Panc1 (cell line): ENCODE data around the gene ADISSP. TPM values are rescaled to one million over a fixed set of nuclear protein-coding genes. Genes with fewer than 3 reads are reported as not detected.

Source experiments
- ATAC-seq: fragments of 200-7000 bp; cut with Tn5 transposase; 2 replicates; pipeline ENCODE4 v1.9.1; 2020; ENCODE audit warnings: mild to moderate bottlenecking, moderate library complexity
- BruUV-seq: library from RNA; stranded (reverse); fragments of 400-500 nt; replicated peaks from 2 replicates; lab custom pipeline; 2021; lab: Mats Ljungman, UMichigan
- CTCF ChIA-PET: fragments of 300-600 bp; sonication (Branson Sonifier 250); formaldehyde crosslinking; loops from one replicate; lab custom pipeline; 2022; ENCODE audit warnings: antibody characterized with exemption; lab: Charles Lee
- POLR2A ChIA-PET: fragments of 300-600 bp; sonication (Branson Sonifier 250); formaldehyde crosslinking; loops from one replicate; lab custom pipeline; 2022; ENCODE audit warnings: antibody characterized with exemption; lab: Charles Lee
- DNase-seq: peaks from one replicate; pipeline ENCODE4 v3.0.0-alpha.2; 2010; ENCODE audit warnings: low read depth, low spot score
- H3K27ac ChIP-seq: 2 replicates; pipeline ENCODE4 v1.5.1; 2011; ENCODE audit warnings: mild to moderate bottlenecking, low read length, inconsistent platforms
- H3K27me3 ChIP-seq: fragments of 200-500 bp; sonication (Bioruptor generic); 2 replicates; pipeline ENCODE4 v1.6.0; 2014; ENCODE audit warnings: low read length, inconsistent platforms; ENCODE audit not compliant: control insufficient read depth, insufficient read depth
- H3K36me3 ChIP-seq: fragments of 200-500 bp; sonication (Bioruptor generic); 2 replicates; pipeline ENCODE4 v1.5.1; 2014; ENCODE audit warnings: inconsistent platforms, mild to moderate bottlenecking, low read length, moderate library complexity; ENCODE audit not compliant: control insufficient read depth, insufficient read depth
- H3K4me1 ChIP-seq: 2 replicates; pipeline ENCODE4 v1.5.1; 2011; ENCODE audit warnings: inconsistent platforms, mild to moderate bottlenecking, low read length, moderate library complexity; ENCODE audit not compliant: control insufficient read depth, insufficient read depth
- H3K4me3 ChIP-seq, 2 experiments: 2 replicates each; pipeline ENCODE4 v1.5.1; 2011 to 2012; ENCODE audit warnings: low read depth in 2 of 2, low read length in 2 of 2, mild to moderate bottlenecking in 2 of 2, inconsistent platforms in 1 of 2, moderate library complexity in 1 of 2
- H3K9me3 ChIP-seq: fragments of 200-500 bp; sonication (Bioruptor generic); 2 replicates; pipeline ENCODE4 v1.5.1; 2014; ENCODE audit warnings: low read depth, mild to moderate bottlenecking, inconsistent platforms, low read length, moderate library complexity; ENCODE audit not compliant: control insufficient read depth, insufficient read depth
- CTCF ChIP-seq: fragments of 450-650 bp; IDR thresholded peaks from 2 replicates; pipeline ENCODE4 v1.5.1; 2017; ENCODE audit warnings: mild to moderate bottlenecking
- POLR2AphosphoS5 ChIP-seq: IDR thresholded peaks from 2 replicates; pipeline ENCODE4 v1.6.1; 2012; ENCODE audit warnings: mild to moderate bottlenecking, low read depth, low read length, moderate library complexity
- REST ChIP-seq, 2 experiments: IDR thresholded peaks; 2 replicates each; pipeline ENCODE4 v1.6.1; 2011 to 2012; ENCODE audit warnings: low read depth in 2 of 2, control low read depth in 1 of 2, low read length in 1 of 2, mild to moderate bottlenecking in 1 of 2, moderate library complexity in 1 of 2; ENCODE audit not compliant: insufficient read depth in 1 of 2
- SIN3A ChIP-seq: IDR thresholded peaks from 2 replicates; pipeline ENCODE4 v1.6.1; 2012; ENCODE audit warnings: low read depth, mild to moderate bottlenecking, low read length, moderate library complexity, borderline replicate concordance; ENCODE audit not compliant: insufficient read depth
- TCF7L2 ChIP-seq: IDR thresholded peaks from 2 replicates; pipeline ENCODE4 v1.6.1; 2011; ENCODE audit warnings: mild to moderate bottlenecking, low read depth, low read length, inconsistent platforms
- in situ Hi-C: cut with HindIII; loops from 2 replicates; pipeline ENCODE4 v1.10.0; 2016; ENCODE audit warnings: low sequenced_read_pairs, low pct_unique_long_range_greater_than_20kb
- intact Hi-C: fragments of 100-400 bp; cut with micrococcal nuclease; formaldehyde crosslinking; loops from one replicate; pipeline ENCODE4 v1.10.0; 2022; ENCODE audit not compliant: unreplicated experiment
- total RNA-seq: library from RNA; stranded (reverse); gene quantifications from one replicate; pipeline ENCODE4 v1.2.1, GENCODE V29; 2021; ENCODE audit not compliant: unreplicated experiment

ADISSP gene
- total RNA-seq, 1 experiment from 2014 or later: 100 TPM

- Histone ChIP-seq H3K27ac (no peak overlapping the region; the same call in 1 of the 2 replicates), H3K9me3 (no peaks in the 10 kb centered on the region), H3K27me3 (no peaks in the 10 kb centered on the region), H3K36me3 (no peaks in the 10 kb centered on the region), H3K4me3 (no peak overlapping the region), H3K4me1 (peaks cover 4% of the 10 kb centered on the region; the same call in 1 of the 2 replicates)
- ATAC-seq (peak; percentile 67), DNase-seq (no peak)
- POLR2A ChIA-PET: no interaction called here
- in situ Hi-C loops: no loop called here
- BruUV-seq: no TSS peak
- intact Hi-C loops: loop anchor here (1.0 kb wide), 1 partner anchor 35 kb away; no protein-coding TSS in a partner anchor
- CTCF ChIA-PET: interaction anchor here (0.6 to 2.0 kb wide), 6 partner anchors 32 to 389 kb away, joined by 3 to 12 read pairs (median 3); no protein-coding TSS in a partner anchor
- TF ChIP-seq POLR2AphosphoS5 (no peak), TCF7L2 (no peak), CTCF (peak; percentile 97)
These were observed 56.7 kb downstream of the ADISSP start for GRCh38 chr20:3710703-3711483.

GRCh38 chr20:3710011-3710466, 57.5 kb downstream of the ADISSP start:
- ChIA-PET CTCF (interaction anchor here (0.6 to 2.0 kb wide), 4 partner anchors 33 to 388 kb away, joined by 3 to 12 read pairs (median 4); no protein-coding TSS in a partner anchor), POLR2A (no interaction called here)
- Histone ChIP-seq H3K27me3 (no peaks in the 10 kb centered on the region), H3K4me1 (peaks cover 4% of the 10 kb centered on the region; the same call in 1 of the 2 replicates), H3K9me3 (no peaks in the 10 kb centered on the region), H3K4me3 (no peak overlapping the region), H3K36me3 (no peaks in the 10 kb centered on the region), H3K27ac (no peak overlapping the region)
- DNase-seq: no peak
- ATAC-seq: no peak
- no TSS peak for BruUV-seq
- no peak for TF ChIP-seq POLR2AphosphoS5
- no peak for TF ChIP-seq CTCF
- TF ChIP-seq SIN3A: no peak
- no peak for TF ChIP-seq TCF7L2
- TF ChIP-seq REST (IDR thresholded peaks at IDR 0.05; ENCODE audit: insufficient read depth in 1 of 2, low read depth in 2 of 2, low read length in 1 of 2): no peak
- in situ Hi-C loops: no loop called here
- intact Hi-C loops: no loop called here
